Measurements from ENCODE around the gene GTPBP1.

DNA sequence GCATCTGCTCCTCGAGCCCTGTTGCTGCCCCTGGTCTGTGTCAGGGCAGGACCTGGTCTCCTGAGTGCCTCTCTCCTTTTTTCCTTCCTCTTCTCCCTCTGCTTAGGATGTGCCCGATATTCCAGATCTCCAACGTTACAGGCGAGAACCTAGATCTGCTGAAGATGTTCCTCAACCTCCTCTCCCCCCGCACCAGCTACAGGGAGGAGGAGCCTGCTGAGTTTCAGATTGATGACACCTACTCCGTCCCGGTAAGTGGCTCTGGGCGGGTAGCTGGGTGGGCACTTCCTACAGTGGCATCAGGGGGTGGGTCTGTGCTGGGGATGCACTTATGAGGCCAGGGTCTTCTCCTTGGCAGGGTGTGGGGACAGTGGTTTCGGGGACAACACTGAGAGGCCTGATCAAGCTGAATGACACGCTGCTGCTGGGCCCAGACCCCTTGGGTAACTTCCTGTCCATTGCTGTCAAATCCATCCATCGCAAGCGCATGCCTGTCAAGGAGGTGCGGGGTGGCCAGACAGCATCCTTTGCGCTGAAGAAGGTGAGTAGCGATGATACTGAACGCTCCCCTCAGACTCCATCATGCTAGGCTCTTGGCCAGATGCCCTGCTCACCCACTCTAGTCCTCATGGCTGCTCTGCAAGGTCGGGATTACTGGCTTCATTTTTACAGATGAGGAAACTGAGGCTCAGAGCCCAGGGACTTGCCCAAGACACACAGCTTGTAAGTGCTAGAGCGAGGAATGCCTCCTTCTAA lies 20.3 kb downstream of the GTPBP1 start:
- TF ChIP-seq, protein P1, sequence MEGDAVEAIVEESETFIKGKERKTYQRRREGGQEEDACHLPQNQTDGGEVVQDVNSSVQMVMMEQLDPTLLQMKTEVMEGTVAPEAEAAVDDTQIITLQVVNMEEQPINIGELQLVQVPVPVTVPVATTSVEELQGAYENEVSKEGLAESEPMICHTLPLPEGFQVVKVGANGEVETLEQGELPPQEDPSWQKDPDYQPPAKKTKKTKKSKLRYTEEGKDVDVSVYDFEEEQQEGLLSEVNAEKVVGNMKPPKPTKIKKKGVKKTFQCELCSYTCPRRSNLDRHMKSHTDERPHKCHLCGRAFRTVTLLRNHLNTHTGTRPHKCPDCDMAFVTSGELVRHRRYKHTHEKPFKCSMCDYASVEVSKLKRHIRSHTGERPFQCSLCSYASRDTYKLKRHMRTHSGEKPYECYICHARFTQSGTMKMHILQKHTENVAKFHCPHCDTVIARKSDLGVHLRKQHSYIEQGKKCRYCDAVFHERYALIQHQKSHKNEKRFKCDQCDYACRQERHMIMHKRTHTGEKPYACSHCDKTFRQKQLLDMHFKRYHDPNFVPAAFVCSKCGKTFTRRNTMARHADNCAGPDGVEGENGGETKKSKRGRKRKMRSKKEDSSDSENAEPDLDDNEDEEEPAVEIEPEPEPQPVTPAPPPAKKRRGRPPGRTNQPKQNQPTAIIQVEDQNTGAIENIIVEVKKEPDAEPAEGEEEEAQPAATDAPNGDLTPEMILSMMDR (conservative IDR thresholded peaks at IDR 0.05): no peak
- TF ChIP-seq ZFX (IDR thresholded peaks at IDR 0.05): no peak
